Nephron progenitor cell (in vitro differentiated cells): ENCODE results near the gene AGPS.
A peak's percentile ranks its signal among the peaks of the same experiment; 100 is the strongest.

Experiments used
- DNase-seq: peaks from one replicate; pipeline ENCODE4 v3.0.0; 2021
- H3K27ac Mint-ChIP-seq: 2 replicates; pipeline ENCODE4 v1.8.0; 2021; ENCODE audit warnings: mild to moderate bottlenecking, moderate library complexity, mixed read lengths
- H3K27me3 Mint-ChIP-seq: 2 replicates; pipeline ENCODE4 v1.8.0; 2021; ENCODE audit warnings: mild to moderate bottlenecking, low read depth, mixed read lengths; ENCODE audit not compliant: poor library complexity
- H3K36me3 Mint-ChIP-seq: 2 replicates; pipeline ENCODE4 v1.8.0; 2021; ENCODE audit warnings: low read depth, mixed read lengths
- H3K4me1 Mint-ChIP-seq: 2 replicates; pipeline ENCODE4 v1.8.0; 2021; ENCODE audit warnings: mixed read lengths
- H3K4me3 Mint-ChIP-seq: 2 replicates; pipeline ENCODE4 v1.8.0; 2021; ENCODE audit warnings: mild to moderate bottlenecking, moderate library complexity, mixed read lengths
- H3K9me3 Mint-ChIP-seq: 2 replicates; pipeline ENCODE4 v1.8.0; 2021; ENCODE audit warnings: mild to moderate bottlenecking, moderate library complexity, mixed read lengths
- TF ChIP-seq, protein P1 (sequence below): fragments of 200-600 bp; sonication (generic); IDR thresholded peaks from 2 replicates; pipeline ENCODE4 v1.5.0; 2021; ENCODE audit warnings: antibody characterized with exemption

The AGPS gene

DNA sequence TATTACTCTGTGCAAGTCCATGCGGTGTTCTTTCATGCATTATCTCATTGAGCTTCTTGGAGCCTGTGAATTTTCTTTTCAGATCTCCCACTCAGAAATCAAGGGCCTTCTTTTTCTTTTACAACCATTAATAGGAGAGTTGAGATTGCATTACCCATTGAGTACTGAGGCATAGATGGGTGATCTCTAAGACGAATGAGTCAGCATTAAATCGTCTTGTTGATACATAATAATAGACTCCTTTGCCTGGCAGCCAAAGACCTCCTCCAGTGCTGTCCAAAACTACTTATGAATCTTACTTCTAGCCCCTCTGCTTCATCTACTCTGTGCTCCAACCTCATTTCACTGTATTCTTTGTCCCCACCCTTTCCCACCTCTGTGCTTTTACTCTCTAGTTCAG, 180.5 kb downstream of the AGPS start:
- peaks cover 62% of the 10 kb centered on the region for H3K4me1 Mint-ChIP-seq
- H3K36me3 Mint-ChIP-seq: no peaks in the 10 kb centered on the region

DNA sequence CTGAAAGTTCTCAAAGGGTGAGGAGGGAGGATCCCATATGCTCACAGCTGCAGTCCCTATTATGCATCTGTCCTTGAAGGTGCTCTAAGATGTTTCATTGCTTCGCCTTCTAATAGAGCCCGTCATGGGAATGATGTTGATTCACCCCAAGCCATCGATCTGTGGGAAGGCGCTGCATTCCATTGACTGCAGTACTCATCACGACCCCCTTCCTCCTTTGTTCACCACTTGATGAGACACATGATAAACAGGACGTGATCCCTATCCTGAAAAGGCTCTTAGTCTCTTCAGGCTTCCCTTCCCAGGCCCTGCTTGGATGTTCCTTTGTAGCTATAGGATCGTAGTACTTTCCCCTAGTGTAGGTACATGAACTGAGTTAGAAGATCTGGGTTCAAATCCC, 181.8 kb downstream of the AGPS start:
- TF ChIP-seq, protein P1, sequence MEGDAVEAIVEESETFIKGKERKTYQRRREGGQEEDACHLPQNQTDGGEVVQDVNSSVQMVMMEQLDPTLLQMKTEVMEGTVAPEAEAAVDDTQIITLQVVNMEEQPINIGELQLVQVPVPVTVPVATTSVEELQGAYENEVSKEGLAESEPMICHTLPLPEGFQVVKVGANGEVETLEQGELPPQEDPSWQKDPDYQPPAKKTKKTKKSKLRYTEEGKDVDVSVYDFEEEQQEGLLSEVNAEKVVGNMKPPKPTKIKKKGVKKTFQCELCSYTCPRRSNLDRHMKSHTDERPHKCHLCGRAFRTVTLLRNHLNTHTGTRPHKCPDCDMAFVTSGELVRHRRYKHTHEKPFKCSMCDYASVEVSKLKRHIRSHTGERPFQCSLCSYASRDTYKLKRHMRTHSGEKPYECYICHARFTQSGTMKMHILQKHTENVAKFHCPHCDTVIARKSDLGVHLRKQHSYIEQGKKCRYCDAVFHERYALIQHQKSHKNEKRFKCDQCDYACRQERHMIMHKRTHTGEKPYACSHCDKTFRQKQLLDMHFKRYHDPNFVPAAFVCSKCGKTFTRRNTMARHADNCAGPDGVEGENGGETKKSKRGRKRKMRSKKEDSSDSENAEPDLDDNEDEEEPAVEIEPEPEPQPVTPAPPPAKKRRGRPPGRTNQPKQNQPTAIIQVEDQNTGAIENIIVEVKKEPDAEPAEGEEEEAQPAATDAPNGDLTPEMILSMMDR: no peak
- Mint-ChIP-seq H3K4me1 (peaks cover 50% of the 10 kb centered on the region), H3K9me3 (no peaks in the 10 kb centered on the region), H3K4me3 (no peak overlapping the region), H3K27me3 (peaks cover 4% of the 10 kb centered on the region), H3K27ac (no peak overlapping the region), H3K36me3 (no peaks in the 10 kb centered on the region)
- DNase-seq: no peak

More for the DNA sequence above, 180.5 kb downstream of the AGPS start:
- Mint-ChIP-seq H3K4me3 (peak overlapping the region; percentile 11), H3K9me3 (no peaks in the 10 kb centered on the region), H3K27ac (peak overlapping the region; percentile 31), H3K27me3 (peaks cover 4% of the 10 kb centered on the region)
- DNase-seq: no peak
- TF ChIP-seq, protein P1: no peak

DNA sequence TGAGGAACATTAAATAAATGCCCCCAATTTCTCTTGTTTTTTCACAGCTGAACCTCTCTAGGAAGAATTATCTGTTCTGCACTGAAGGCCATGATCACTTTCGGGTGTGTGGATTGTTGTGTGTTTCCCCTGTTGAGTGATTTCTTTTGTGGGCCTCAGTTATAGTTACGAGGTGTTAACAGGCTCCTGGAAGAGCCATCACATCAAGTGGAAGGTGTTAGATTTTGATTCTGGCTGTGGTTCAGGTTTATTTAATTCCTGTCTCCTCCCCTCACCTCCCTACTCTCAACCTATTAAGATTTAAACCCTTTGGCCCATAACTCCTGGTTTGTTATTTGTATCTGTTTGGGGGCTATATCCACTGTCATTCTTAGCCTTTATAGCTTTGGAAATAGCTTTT, 182.8 kb downstream of the AGPS start:
- H3K36me3 Mint-ChIP-seq: no peaks in the 10 kb centered on the region
- TF ChIP-seq, protein P1: no peak
- H3K9me3 Mint-ChIP-seq: no peaks in the 10 kb centered on the region
- H3K27ac Mint-ChIP-seq: no peak overlapping the region
- no peak overlapping the region for H3K4me3 Mint-ChIP-seq
- DNase-seq: no peak
- peaks cover 50% of the 10 kb centered on the region for H3K4me1 Mint-ChIP-seq
- peaks cover 4% of the 10 kb centered on the region for H3K27me3 Mint-ChIP-seq

DNA sequence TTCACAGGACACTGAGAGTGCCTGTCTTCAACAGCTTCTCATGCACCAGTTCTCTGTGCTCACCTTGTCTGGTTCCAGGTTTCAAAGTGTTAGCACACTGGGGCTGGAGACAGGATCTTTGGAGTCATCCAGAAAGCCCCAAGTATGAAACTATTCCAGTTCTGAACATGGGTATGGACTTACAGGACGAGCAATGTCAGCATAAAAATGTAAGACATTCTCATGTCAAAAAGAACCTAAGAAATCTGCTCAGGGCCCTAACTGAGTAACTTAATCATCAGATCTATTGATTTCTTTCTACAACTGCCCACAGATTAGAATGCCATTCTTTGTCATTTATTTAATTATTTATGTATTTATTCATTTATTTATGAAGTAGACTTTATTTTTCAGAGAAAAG, 184.5 kb downstream of the AGPS start:
- Mint-ChIP-seq H3K4me3 (no peak overlapping the region), H3K27ac (no peak overlapping the region), H3K9me3 (no peaks in the 10 kb centered on the region), H3K27me3 (peaks cover 9% of the 10 kb centered on the region), H3K36me3 (no peaks in the 10 kb centered on the region), H3K4me1 (peaks cover 39% of the 10 kb centered on the region)
- TF ChIP-seq, protein P1: no peak
- DNase-seq: no peak

DNA sequence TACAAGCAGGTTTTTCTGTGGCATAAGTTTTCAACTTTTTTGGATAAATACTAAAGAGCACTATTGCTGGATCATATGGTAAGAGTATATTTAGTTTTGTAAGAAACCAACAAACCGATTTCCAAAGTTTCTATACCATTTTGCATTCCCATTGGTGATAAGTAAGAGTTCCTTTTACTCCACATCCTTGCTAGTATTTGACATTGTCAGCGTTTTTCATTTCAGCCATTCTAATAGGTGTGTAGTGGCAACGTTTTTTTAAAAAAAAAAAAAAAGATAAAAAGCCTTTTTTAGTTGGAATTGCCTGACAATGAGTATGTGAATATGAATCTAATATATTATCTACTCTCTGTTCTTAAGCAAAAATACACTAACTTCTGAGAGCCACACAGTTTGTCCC, 185.9 kb downstream of the AGPS start:
- no peak overlapping the region for H3K27ac Mint-ChIP-seq
- DNase-seq: no peak

DNA sequence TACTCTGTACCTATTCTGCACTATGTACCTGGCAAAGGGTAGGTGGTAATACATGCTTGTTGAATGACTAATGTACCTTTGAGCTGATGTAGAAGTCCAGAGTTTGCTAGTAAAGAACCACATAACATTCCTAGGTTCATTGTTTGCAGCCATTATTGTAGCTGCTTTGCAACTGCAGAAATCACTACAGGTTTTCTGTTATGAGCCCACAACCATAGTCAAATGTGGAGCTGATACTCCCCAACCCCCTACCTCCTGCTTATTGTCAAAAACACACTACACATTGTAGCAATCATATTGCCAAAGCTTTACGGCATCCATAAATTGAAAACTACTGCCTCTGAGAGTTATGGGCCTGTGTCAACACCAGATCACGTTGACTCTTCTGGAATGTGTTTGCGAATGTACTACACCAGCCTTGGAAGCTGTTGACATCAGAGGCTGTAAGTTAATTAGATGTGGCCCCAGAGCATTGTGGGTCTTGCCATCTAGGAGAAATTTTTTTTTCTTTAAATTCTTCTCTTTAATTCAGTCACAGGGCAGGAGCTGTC, 187.0 kb downstream of the AGPS start:
- Mint-ChIP-seq H3K27ac (no peak overlapping the region), H3K9me3 (no peaks in the 10 kb centered on the region), H3K27me3 (peaks cover 13% of the 10 kb centered on the region), H3K36me3 (no peaks in the 10 kb centered on the region), H3K4me1 (peaks cover 22% of the 10 kb centered on the region), H3K4me3 (no peak overlapping the region)
- TF ChIP-seq, protein P1: no peak
- no peak for DNase-seq

More for the DNA sequence above, 185.9 kb downstream of the AGPS start:
- Mint-ChIP-seq H3K9me3 (no peaks in the 10 kb centered on the region), H3K4me1 (peaks cover 27% of the 10 kb centered on the region), H3K36me3 (no peaks in the 10 kb centered on the region), H3K27me3 (peaks cover 11% of the 10 kb centered on the region), H3K4me3 (no peak overlapping the region)
- TF ChIP-seq, protein P1: no peak
